Panc1 (cell line): ENCODE results near the gene SLC51B. TPM values are rescaled to one million over a fixed set of nuclear protein-coding genes. Genes with fewer than 3 reads are reported as not detected.

Source experiments
- ATAC-seq: fragments of 200-7000 bp; cut with Tn5 transposase; 2 replicates; pipeline ENCODE4 v1.9.1; 2020; ENCODE audit warnings: mild to moderate bottlenecking, moderate library complexity
- BruUV-seq: library from RNA; stranded (reverse); fragments of 400-500 nt; replicated peaks from 2 replicates; lab custom pipeline; 2021; lab: Mats Ljungman, UMichigan
- CTCF ChIA-PET: fragments of 300-600 bp; sonication (Branson Sonifier 250); formaldehyde crosslinking; loops from one replicate; lab custom pipeline; 2022; ENCODE audit warnings: antibody characterized with exemption; lab: Charles Lee
- POLR2A ChIA-PET: fragments of 300-600 bp; sonication (Branson Sonifier 250); formaldehyde crosslinking; loops from one replicate; lab custom pipeline; 2022; ENCODE audit warnings: antibody characterized with exemption; lab: Charles Lee
- DNase-seq: peaks from one replicate; pipeline ENCODE4 v3.0.0-alpha.2; 2010; ENCODE audit warnings: low read depth, low spot score
- H3K27ac ChIP-seq: 2 replicates; pipeline ENCODE4 v1.5.1; 2011; ENCODE audit warnings: mild to moderate bottlenecking, low read length, inconsistent platforms
- H3K27me3 ChIP-seq: fragments of 200-500 bp; sonication (Bioruptor generic); 2 replicates; pipeline ENCODE4 v1.6.0; 2014; ENCODE audit warnings: low read length, inconsistent platforms; ENCODE audit not compliant: control insufficient read depth, insufficient read depth
- H3K36me3 ChIP-seq: fragments of 200-500 bp; sonication (Bioruptor generic); 2 replicates; pipeline ENCODE4 v1.5.1; 2014; ENCODE audit warnings: inconsistent platforms, mild to moderate bottlenecking, low read length, moderate library complexity; ENCODE audit not compliant: control insufficient read depth, insufficient read depth
- H3K4me1 ChIP-seq: 2 replicates; pipeline ENCODE4 v1.5.1; 2011; ENCODE audit warnings: inconsistent platforms, mild to moderate bottlenecking, low read length, moderate library complexity; ENCODE audit not compliant: control insufficient read depth, insufficient read depth
- H3K4me3 ChIP-seq, 2 experiments: 2 replicates each; pipeline ENCODE4 v1.5.1; 2011 to 2012; ENCODE audit warnings: low read depth in 2 of 2, low read length in 2 of 2, mild to moderate bottlenecking in 2 of 2, inconsistent platforms in 1 of 2, moderate library complexity in 1 of 2
- H3K9me3 ChIP-seq: fragments of 200-500 bp; sonication (Bioruptor generic); 2 replicates; pipeline ENCODE4 v1.5.1; 2014; ENCODE audit warnings: low read depth, mild to moderate bottlenecking, inconsistent platforms, low read length, moderate library complexity; ENCODE audit not compliant: control insufficient read depth, insufficient read depth
- POLR2AphosphoS5 ChIP-seq: IDR thresholded peaks from 2 replicates; pipeline ENCODE4 v1.6.1; 2012; ENCODE audit warnings: mild to moderate bottlenecking, low read depth, low read length, moderate library complexity
- SIN3A ChIP-seq: IDR thresholded peaks from 2 replicates; pipeline ENCODE4 v1.6.1; 2012; ENCODE audit warnings: low read depth, mild to moderate bottlenecking, low read length, moderate library complexity, borderline replicate concordance; ENCODE audit not compliant: insufficient read depth
- TCF7L2 ChIP-seq: IDR thresholded peaks from 2 replicates; pipeline ENCODE4 v1.6.1; 2011; ENCODE audit warnings: mild to moderate bottlenecking, low read depth, low read length, inconsistent platforms
- in situ Hi-C: cut with HindIII; loops from 2 replicates; pipeline ENCODE4 v1.10.0; 2016; ENCODE audit warnings: low sequenced_read_pairs, low pct_unique_long_range_greater_than_20kb
- intact Hi-C: fragments of 100-400 bp; cut with micrococcal nuclease; formaldehyde crosslinking; loops from one replicate; pipeline ENCODE4 v1.10.0; 2022; ENCODE audit not compliant: unreplicated experiment
- total RNA-seq: library from RNA; stranded (reverse); gene quantifications from one replicate; pipeline ENCODE4 v1.2.1, GENCODE V29; 2021; ENCODE audit not compliant: unreplicated experiment
- TF ChIP-seq, protein P1 (sequence below), 2 experiments: IDR thresholded peaks; 2 replicates each; pipeline ENCODE4 v1.6.1; 2011 to 2012; ENCODE audit warnings: low read depth in 2 of 2, control low read depth in 1 of 2, low read length in 1 of 2, mild to moderate bottlenecking in 1 of 2, moderate library complexity in 1 of 2; ENCODE audit not compliant: insufficient read depth in 1 of 2
- TF ChIP-seq, protein P2 (sequence below): fragments of 450-650 bp; IDR thresholded peaks from 2 replicates; pipeline ENCODE4 v1.5.1; 2017; ENCODE audit warnings: mild to moderate bottlenecking

Gene SLC51B
- total RNA-seq, 1 experiment from 2014 or later = 0.51 TPM

- TF ChIP-seq TCF7L2 (no peak), POLR2AphosphoS5 (no peak), SIN3A (no peak)
- TF ChIP-seq, protein P1, sequence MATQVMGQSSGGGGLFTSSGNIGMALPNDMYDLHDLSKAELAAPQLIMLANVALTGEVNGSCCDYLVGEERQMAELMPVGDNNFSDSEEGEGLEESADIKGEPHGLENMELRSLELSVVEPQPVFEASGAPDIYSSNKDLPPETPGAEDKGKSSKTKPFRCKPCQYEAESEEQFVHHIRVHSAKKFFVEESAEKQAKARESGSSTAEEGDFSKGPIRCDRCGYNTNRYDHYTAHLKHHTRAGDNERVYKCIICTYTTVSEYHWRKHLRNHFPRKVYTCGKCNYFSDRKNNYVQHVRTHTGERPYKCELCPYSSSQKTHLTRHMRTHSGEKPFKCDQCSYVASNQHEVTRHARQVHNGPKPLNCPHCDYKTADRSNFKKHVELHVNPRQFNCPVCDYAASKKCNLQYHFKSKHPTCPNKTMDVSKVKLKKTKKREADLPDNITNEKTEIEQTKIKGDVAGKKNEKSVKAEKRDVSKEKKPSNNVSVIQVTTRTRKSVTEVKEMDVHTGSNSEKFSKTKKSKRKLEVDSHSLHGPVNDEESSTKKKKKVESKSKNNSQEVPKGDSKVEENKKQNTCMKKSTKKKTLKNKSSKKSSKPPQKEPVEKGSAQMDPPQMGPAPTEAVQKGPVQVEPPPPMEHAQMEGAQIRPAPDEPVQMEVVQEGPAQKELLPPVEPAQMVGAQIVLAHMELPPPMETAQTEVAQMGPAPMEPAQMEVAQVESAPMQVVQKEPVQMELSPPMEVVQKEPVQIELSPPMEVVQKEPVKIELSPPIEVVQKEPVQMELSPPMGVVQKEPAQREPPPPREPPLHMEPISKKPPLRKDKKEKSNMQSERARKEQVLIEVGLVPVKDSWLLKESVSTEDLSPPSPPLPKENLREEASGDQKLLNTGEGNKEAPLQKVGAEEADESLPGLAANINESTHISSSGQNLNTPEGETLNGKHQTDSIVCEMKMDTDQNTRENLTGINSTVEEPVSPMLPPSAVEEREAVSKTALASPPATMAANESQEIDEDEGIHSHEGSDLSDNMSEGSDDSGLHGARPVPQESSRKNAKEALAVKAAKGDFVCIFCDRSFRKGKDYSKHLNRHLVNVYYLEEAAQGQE (IDR thresholded peaks at IDR 0.05; ENCODE audit: insufficient read depth in 1 of 2, low read depth in 2 of 2, low read length in 1 of 2) = no peak
- TF ChIP-seq, protein P2, sequence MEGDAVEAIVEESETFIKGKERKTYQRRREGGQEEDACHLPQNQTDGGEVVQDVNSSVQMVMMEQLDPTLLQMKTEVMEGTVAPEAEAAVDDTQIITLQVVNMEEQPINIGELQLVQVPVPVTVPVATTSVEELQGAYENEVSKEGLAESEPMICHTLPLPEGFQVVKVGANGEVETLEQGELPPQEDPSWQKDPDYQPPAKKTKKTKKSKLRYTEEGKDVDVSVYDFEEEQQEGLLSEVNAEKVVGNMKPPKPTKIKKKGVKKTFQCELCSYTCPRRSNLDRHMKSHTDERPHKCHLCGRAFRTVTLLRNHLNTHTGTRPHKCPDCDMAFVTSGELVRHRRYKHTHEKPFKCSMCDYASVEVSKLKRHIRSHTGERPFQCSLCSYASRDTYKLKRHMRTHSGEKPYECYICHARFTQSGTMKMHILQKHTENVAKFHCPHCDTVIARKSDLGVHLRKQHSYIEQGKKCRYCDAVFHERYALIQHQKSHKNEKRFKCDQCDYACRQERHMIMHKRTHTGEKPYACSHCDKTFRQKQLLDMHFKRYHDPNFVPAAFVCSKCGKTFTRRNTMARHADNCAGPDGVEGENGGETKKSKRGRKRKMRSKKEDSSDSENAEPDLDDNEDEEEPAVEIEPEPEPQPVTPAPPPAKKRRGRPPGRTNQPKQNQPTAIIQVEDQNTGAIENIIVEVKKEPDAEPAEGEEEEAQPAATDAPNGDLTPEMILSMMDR = no peak
- Histone ChIP-seq H3K27ac (no peak overlapping the region), H3K27me3 (peaks cover 6% of the 10 kb centered on the region; the same call in 1 of the 2 replicates), H3K4me3 (no peak overlapping the region), H3K4me1 (no peaks in the 10 kb centered on the region), H3K9me3 (no peaks in the 10 kb centered on the region), H3K36me3 (no peaks in the 10 kb centered on the region)
- no peak for ATAC-seq
- POLR2A ChIA-PET = interaction anchor here (0.7 kb wide), 1 partner anchor 10 kb away, joined by 3 read pairs; no protein-coding TSS in a partner anchor
- CTCF ChIA-PET = interaction anchor here (0.7 to 1.8 kb wide), 3 partner anchors 12 to 656 kb away, joined by 3 to 4 read pairs (median 3); no protein-coding TSS in a partner anchor
- in situ Hi-C loops = no loop called here
- no TSS peak for BruUV-seq
- no peak for DNase-seq
- intact Hi-C loops = no loop called here
These were observed 20.9 kb downstream of the SLC51B start for GRCh38 chr15:65066001-65066634.

DNA sequence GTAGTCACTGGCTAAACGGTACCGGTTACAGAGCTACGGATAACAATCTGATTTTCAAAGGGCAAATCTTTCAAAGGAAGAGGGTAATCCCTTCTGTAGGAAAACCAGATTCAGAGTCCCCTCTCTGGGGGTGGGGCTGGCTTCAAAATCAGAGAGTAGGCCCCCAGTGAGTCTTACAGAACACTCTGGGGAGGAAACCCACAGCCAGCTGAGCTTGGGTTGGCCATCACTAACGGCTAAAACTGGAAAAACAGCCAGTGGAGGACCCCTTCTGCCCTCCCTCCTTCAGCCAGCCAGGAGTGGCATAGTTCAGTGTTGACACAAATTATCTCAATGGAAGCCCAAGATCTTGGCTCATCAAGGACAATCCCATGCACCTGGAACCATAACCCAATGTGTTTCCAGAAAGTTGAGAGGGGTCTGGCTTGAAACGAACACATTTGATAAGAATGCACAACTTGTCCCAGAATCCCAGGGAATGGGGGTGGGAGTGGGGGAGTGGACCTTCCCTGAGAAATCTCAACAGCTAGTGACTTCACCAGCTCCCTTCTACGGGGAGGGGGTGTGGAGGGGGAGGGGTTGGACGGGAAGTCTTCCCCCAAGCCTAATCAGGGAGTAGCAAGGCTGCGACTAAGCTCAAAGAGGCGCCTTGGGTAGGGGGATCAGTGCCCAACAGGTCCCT lies 21.6 kb downstream of the SLC51B start:
- ATAC-seq = no peak
- no peak for DNase-seq
- Histone ChIP-seq H3K36me3 (no peaks in the 10 kb centered on the region), H3K27ac (no peak overlapping the region), H3K4me3 (no peak overlapping the region), H3K27me3 (peaks cover 6% of the 10 kb centered on the region; the same call in 1 of the 2 replicates), H3K4me1 (no peaks in the 10 kb centered on the region), H3K9me3 (no peaks in the 10 kb centered on the region)
- intact Hi-C loops (no loop called here), in situ Hi-C loops (no loop called here)
- BruUV-seq = no TSS peak
- TF ChIP-seq TCF7L2 = no peak
- no peak for TF ChIP-seq SIN3A
- TF ChIP-seq, protein P2 = no peak
- TF ChIP-seq POLR2AphosphoS5 = no peak
- TF ChIP-seq, protein P1 (IDR thresholded peaks at IDR 0.05; ENCODE audit: insufficient read depth in 1 of 2, low read depth in 2 of 2, low read length in 1 of 2) = no peak
- ChIA-PET POLR2A (interaction anchor here (0.6 to 0.7 kb wide), 2 partner anchors 11 to 234 kb away, joined by 3 to 8 read pairs; no protein-coding TSS in a partner anchor), CTCF (interaction anchor here (1.8 kb wide), 1 partner anchor 11 kb away, joined by 4 read pairs; no protein-coding TSS in a partner anchor)
